ENCODE results near the gene CAPN11. TPM values are rescaled to one million over a fixed set of nuclear protein-coding genes. Genes with fewer than 3 reads are reported as not detected.
A peak's percentile ranks its signal among the peaks of the same experiment; 100 is the strongest.

CAPN11 gene
- total RNA-seq, 1 donor from 2014 or later, result not detected

- H3K4me3 Mint-ChIP-seq, result peak overlapping the region; percentile 38
- intact Hi-C loops (cut with micrococcal nuclease), result no loop called here
- CTCF ChIA-PET, result interaction anchor here (0.9 to 2.2 kb wide), 2 partner anchors 91 to 162 kb away, joined by 3 to 7 read pairs; no protein-coding TSS in a partner anchor
- POLR2A ChIA-PET, result interaction anchor here (0.6 to 3.0 kb wide), 2 partner anchors 70 to 125 kb away, joined by 3 to 15 read pairs; partner anchors contain the start of gene HSP90AB1
- peaks cover 3% of the 10 kb centered on the region for H3K27me3 Mint-ChIP-seq
- ATAC-seq (ENCODE audit: low read depth) (peak; percentile 79), DNase-seq (peak; percentile 29)
- H3K4me1 Mint-ChIP-seq, result peaks cover 14% of the 10 kb centered on the region
- H3K36me3 Mint-ChIP-seq (ENCODE audit: low read depth), result no peaks in the 10 kb centered on the region
- no peaks in the 10 kb centered on the region for H3K9me3 Mint-ChIP-seq
- H3K27ac Mint-ChIP-seq, result peak overlapping the region; percentile 2
- TF ChIP-seq CTCF (IDR thresholded peaks at IDR 0.05), result no peak
Observed at GRCh38 chr6:44176762-44177509, 18.3 kb downstream of the CAPN11 start.

GRCh38 chr6:44177691-44178423, 19.2 kb downstream of the CAPN11 start:
- peaks cover 12% of the 10 kb centered on the region for H3K4me1 Mint-ChIP-seq
- no peaks in the 10 kb centered on the region for H3K36me3 Mint-ChIP-seq (ENCODE audit: low read depth)
- CTCF ChIA-PET, result no interaction called here
- H3K27me3 Mint-ChIP-seq, result peaks cover under 1% of the 10 kb centered on the region
- peak overlapping the region; percentile 5 for H3K4me3 Mint-ChIP-seq
- H3K9me3 Mint-ChIP-seq, result no peaks in the 10 kb centered on the region
- no peak for DNase-seq
- no peak for ATAC-seq (ENCODE audit: low read depth)
- intact Hi-C loops (cut with micrococcal nuclease), result no loop called here
- no peak for TF ChIP-seq CTCF (IDR thresholded peaks at IDR 0.05)
- peak overlapping the region; percentile 8 for H3K27ac Mint-ChIP-seq
- POLR2A ChIA-PET, result interaction anchor here (3.0 kb wide), 1 partner anchor 69 kb away, joined by 15 read pairs; the partner anchor contains the start of gene HSP90AB1

GRCh38 chr6:44178424-44179071, 19.9 kb downstream of the CAPN11 start:
- Mint-ChIP-seq H3K27me3 (no peaks in the 10 kb centered on the region), H3K36me3 (ENCODE audit: low read depth) (no peaks in the 10 kb centered on the region), H3K27ac (peak overlapping the region; percentile 8), H3K9me3 (no peaks in the 10 kb centered on the region), H3K4me3 (peak overlapping the region; percentile 5), H3K4me1 (peaks cover 12% of the 10 kb centered on the region)
- no peak for DNase-seq
- no peak for TF ChIP-seq CTCF (IDR thresholded peaks at IDR 0.05)
- POLR2A ChIA-PET, result no interaction called here
- no peak for ATAC-seq (ENCODE audit: low read depth)
- intact Hi-C loops (cut with micrococcal nuclease), result no loop called here
- CTCF ChIA-PET, result no interaction called here

GRCh38 chr6:44179072-44179536, 20.5 kb downstream of the CAPN11 start:
- POLR2A ChIA-PET, result no interaction called here
- peaks cover 12% of the 10 kb centered on the region for H3K4me1 Mint-ChIP-seq
- no peak overlapping the region for H3K4me3 Mint-ChIP-seq
- ATAC-seq (ENCODE audit: low read depth) (no peak), DNase-seq (no peak)
- intact Hi-C loops (cut with micrococcal nuclease), result no loop called here
- TF ChIP-seq CTCF (IDR thresholded peaks at IDR 0.05), result no peak
- H3K9me3 Mint-ChIP-seq, result no peaks in the 10 kb centered on the region
- CTCF ChIA-PET, result no interaction called here
- H3K27me3 Mint-ChIP-seq, result no peaks in the 10 kb centered on the region
- H3K36me3 Mint-ChIP-seq (ENCODE audit: low read depth), result no peaks in the 10 kb centered on the region
- no peak overlapping the region for H3K27ac Mint-ChIP-seq

- no peak overlapping the region for H3K4me3 Mint-ChIP-seq
- H3K4me1 Mint-ChIP-seq, result peaks cover 12% of the 10 kb centered on the region
- H3K36me3 Mint-ChIP-seq (ENCODE audit: low read depth), result no peaks in the 10 kb centered on the region
- H3K27me3 Mint-ChIP-seq, result no peaks in the 10 kb centered on the region
- POLR2A ChIA-PET, result no interaction called here
- DNase-seq (no peak), ATAC-seq (ENCODE audit: low read depth) (no peak)
- no peak overlapping the region for H3K27ac Mint-ChIP-seq
- TF ChIP-seq CTCF (IDR thresholded peaks at IDR 0.05), result no peak
- no peaks in the 10 kb centered on the region for H3K9me3 Mint-ChIP-seq
- CTCF ChIA-PET, result no interaction called here
- intact Hi-C loops (cut with micrococcal nuclease), result no loop called here
Observed at GRCh38 chr6:44179648-44180047, 21.0 kb downstream of the CAPN11 start.
